ENCODE data around the gene EFCAB9. TPM values are rescaled to one million over a fixed set of nuclear protein-coding genes. Genes with fewer than 3 reads are reported as not detected.
"Not testable (repeated sequence)": the region's sequence is repeated elsewhere in the genome, so short reads cannot be mapped to it uniquely, and the experiment has no call there.

Gene EFCAB9
- total RNA-seq, 1 donor from 2014 or later: not detected

DNA sequence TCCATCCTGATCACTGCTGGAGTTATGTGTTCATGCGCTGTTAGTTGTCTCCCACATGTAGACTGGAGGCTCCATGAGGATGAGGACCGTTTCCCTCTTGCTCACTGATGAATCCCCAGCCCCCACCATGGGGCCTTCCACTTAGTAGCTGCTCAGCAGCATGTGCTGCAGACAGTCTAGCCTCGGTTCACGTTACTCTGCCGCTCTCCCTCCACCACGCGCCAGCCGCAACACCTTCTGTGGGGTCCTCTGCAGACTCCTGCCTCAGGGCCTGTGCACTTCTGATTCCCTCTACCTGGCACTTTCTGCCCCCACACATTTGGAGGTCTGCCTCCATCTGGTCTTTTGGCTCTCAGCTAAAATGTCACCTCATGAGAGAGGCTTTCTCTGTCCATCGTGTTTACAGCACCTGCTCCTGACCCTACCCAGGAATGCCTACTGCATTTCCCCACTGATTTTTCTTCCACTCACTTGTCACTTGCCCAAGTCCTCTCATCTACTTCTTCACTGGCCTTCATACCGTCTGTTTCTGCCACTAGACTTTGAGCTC is 42.2 kb upstream of the EFCAB9 start:
- Histone ChIP-seq H3K9ac (no peak overlapping the region), H4K20me1 (ENCODE audit: low read depth) (no peaks in the 10 kb centered on the region), H3K36me3 (no peaks in the 10 kb centered on the region), H3F3A (ENCODE audit: low read depth) (no peaks in the 10 kb centered on the region), H2AFZ (replicated peaks) (no peak overlapping the region), H3K4me3 (no peak overlapping the region), H3K79me2 (ENCODE audit: low read depth) (no peaks in the 10 kb centered on the region), H3K27me3 (no peaks in the 10 kb centered on the region), H3K4me1 (no peaks in the 10 kb centered on the region), H3K4me2 (no peak overlapping the region), H3K9me3 (ENCODE audit: low read depth) (no peaks in the 10 kb centered on the region), H3K27ac (no peak overlapping the region)
- Mint-ChIP-seq H3K27me3 (ENCODE audit: insufficient read depth, low read depth) (peaks cover 3% of the 10 kb centered on the region), H3K9me3 (no peaks in the 10 kb centered on the region), H3K36me3 (peaks cover 6% of the 10 kb centered on the region), H3K4me1 (peaks cover 9% of the 10 kb centered on the region), H3K4me3 (no peak overlapping the region), H3K27ac (peak overlapping the region; percentile 0)
- DNase-seq (ENCODE audit: low spot score): no peak
- TF ChIP-seq EZH2 (IDR thresholded peaks at IDR 0.05): no peak
- TF ChIP-seq CTCF (IDR thresholded peaks at IDR 0.05): no peak
- no peak for TF ChIP-seq EZH2phosphoT487 (IDR thresholded peaks at IDR 0.05)

DNA sequence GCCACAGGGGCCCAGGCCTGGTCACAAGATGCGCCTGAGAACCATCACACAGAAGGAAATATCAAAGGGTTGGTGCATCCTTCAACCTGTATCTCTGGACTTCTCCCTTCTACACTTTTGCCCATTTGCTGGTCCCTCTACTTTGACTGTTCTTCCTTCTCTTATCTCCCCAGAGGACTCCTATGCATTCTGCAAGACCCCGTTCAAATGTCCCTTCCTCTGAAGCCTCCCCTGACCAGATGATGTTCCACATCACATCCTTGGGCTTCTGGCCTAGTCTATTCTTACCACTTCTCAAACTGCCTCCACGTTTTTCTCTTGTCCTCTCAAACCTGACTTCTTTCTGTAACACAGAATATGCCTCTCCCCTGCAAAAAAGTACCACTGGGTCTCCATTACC is 40.3 kb upstream of the EFCAB9 start:
- TF ChIP-seq EZH2phosphoT487 (IDR thresholded peaks at IDR 0.05) (no peak), EZH2 (IDR thresholded peaks at IDR 0.05) (no peak), CTCF (IDR thresholded peaks at IDR 0.05) (no peak)
- H3K4me3 ChIP-seq: no peak overlapping the region
- no peaks in the 10 kb centered on the region for H3K4me1 ChIP-seq
- no peak overlapping the region for H3K27ac Mint-ChIP-seq
- no peak overlapping the region for H3K9ac ChIP-seq
- H3K79me2 ChIP-seq (ENCODE audit: low read depth): no peaks in the 10 kb centered on the region
- H3K4me3 Mint-ChIP-seq: no peak overlapping the region
- peaks cover 6% of the 10 kb centered on the region for H3K36me3 Mint-ChIP-seq
- no peak overlapping the region for H3K4me2 ChIP-seq
- no peaks in the 10 kb centered on the region for H3K27me3 ChIP-seq
- no peaks in the 10 kb centered on the region for H3K9me3 ChIP-seq (ENCODE audit: low read depth)
- H3K27ac ChIP-seq: no peak overlapping the region
- no peaks in the 10 kb centered on the region for H3K9me3 Mint-ChIP-seq
- no peak for DNase-seq (ENCODE audit: low spot score)
- H3K36me3 ChIP-seq: no peaks in the 10 kb centered on the region
- H3K27me3 Mint-ChIP-seq (ENCODE audit: insufficient read depth, low read depth): peaks cover 5% of the 10 kb centered on the region
- peaks cover 8% of the 10 kb centered on the region for H3K4me1 Mint-ChIP-seq
- no peaks in the 10 kb centered on the region for H4K20me1 ChIP-seq (ENCODE audit: low read depth)
- H3F3A ChIP-seq (ENCODE audit: low read depth): no peaks in the 10 kb centered on the region
- H2AFZ ChIP-seq (replicated peaks): no peak overlapping the region

DNA sequence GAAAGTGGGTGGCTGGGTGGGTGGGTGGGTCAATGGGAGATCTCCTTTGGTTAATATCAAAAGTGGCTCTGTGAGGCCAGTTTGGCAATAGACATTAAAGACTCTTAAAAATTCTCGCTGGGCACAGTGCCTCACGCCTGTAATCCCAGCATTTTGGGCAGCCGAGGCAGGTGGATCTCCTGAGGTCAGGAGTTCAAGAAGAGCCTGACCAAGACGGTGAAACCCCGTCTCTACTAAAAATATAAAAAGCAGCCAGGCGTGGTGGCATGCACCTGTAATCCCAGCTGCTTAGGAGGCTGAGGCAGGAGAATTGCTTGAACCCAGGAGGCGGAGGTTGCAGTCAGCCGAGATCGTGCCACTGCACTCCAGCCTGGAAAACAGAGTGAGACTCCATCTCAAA is 38.9 kb upstream of the EFCAB9 start:
- H3K27me3 ChIP-seq; H3K4me2 ChIP-seq; H3K9ac ChIP-seq; H3F3A ChIP-seq (ENCODE audit: low read depth); H2AFZ ChIP-seq (replicated peaks); DNase-seq (ENCODE audit: low spot score); H3K36me3 Mint-ChIP-seq; H3K4me3 Mint-ChIP-seq; H3K4me1 ChIP-seq; H3K4me1 Mint-ChIP-seq; H4K20me1 ChIP-seq (ENCODE audit: low read depth); H3K27me3 Mint-ChIP-seq (ENCODE audit: insufficient read depth, low read depth); H3K4me3 ChIP-seq; H3K36me3 ChIP-seq; H3K9me3 ChIP-seq (ENCODE audit: low read depth); H3K9me3 Mint-ChIP-seq; H3K79me2 ChIP-seq (ENCODE audit: low read depth); H3K27ac ChIP-seq; H3K27ac Mint-ChIP-seq: not testable (repeated sequence)

- Histone ChIP-seq H3K4me2 (no peak overlapping the region), H2AFZ (replicated peaks) (no peak overlapping the region), H3K79me2 (ENCODE audit: low read depth) (no peaks in the 10 kb centered on the region), H3K36me3 (no peaks in the 10 kb centered on the region), H3K27me3 (no peaks in the 10 kb centered on the region), H3K9ac (no peak overlapping the region), H3K4me1 (no peaks in the 10 kb centered on the region), H4K20me1 (ENCODE audit: low read depth) (no peaks in the 10 kb centered on the region), H3K9me3 (ENCODE audit: low read depth) (no peaks in the 10 kb centered on the region), H3F3A (ENCODE audit: low read depth) (no peaks in the 10 kb centered on the region), H3K27ac (no peak overlapping the region), H3K4me3 (no peak overlapping the region)
- TF ChIP-seq EZH2phosphoT487 (IDR thresholded peaks at IDR 0.05) (no peak), EZH2 (IDR thresholded peaks at IDR 0.05) (no peak), CTCF (IDR thresholded peaks at IDR 0.05) (no peak)
- Mint-ChIP-seq H3K4me1 (peaks cover 5% of the 10 kb centered on the region), H3K27ac (peak overlapping the region; percentile 36), H3K36me3 (peaks cover 6% of the 10 kb centered on the region), H3K9me3 (no peaks in the 10 kb centered on the region), H3K4me3 (no peak overlapping the region), H3K27me3 (ENCODE audit: insufficient read depth, low read depth) (peaks cover 8% of the 10 kb centered on the region)
- no peak for DNase-seq (ENCODE audit: low spot score)
Measured at GRCh38 chr5:172156541-172156994, 37.4 kb upstream of the EFCAB9 start.

Measured in neural progenitor cell (in vitro differentiated cells).